ENCODE measurements around the gene SLAMF6. TPM values are rescaled to one million over a fixed set of nuclear protein-coding genes. Genes with fewer than 3 reads are reported as not detected.
A peak's percentile ranks its signal among the peaks of the same experiment; 100 is the strongest.

The SLAMF6 gene
- total and polyA plus RNA-seq, 10 of the 15 experiments (the other 5 are each of a cell fraction or from before 2014, with no cell fraction given) = 20.5 to 89.6 (median 36.5) TPM

- FAIRE-seq (no peak), DNase-seq (ENCODE audit: low read depth, low spot score) (no peak), ATAC-seq (peak; percentile 42)
- H3K4me1 ChIP-seq (ENCODE audit: control insufficient read depth, insufficient read depth, low read length) = no peaks in the 10 kb centered on the region
- H3K27me3 ChIP-seq (replicated peaks in 1 of 2; ENCODE audit: control insufficient read depth in 2 of 2, insufficient read depth in 2 of 2, low read length in 1 of 2) = no peaks in the 10 kb centered on the region
- no peaks in the 10 kb centered on the region for H4K20me1 ChIP-seq (ENCODE audit: control insufficient read depth, insufficient read depth)
- H3K4me2 ChIP-seq (ENCODE audit: control insufficient read depth, insufficient read depth) = peak overlapping the region; percentile 67
- H3K36me3 ChIP-seq (ENCODE audit: control insufficient read depth in 2 of 2, insufficient read depth in 2 of 2, low read length in 1 of 2) = peaks cover 0 to 5% of the 10 kb centered on the region in 2 experiments; a peak in 1 of 4 replicates
- peaks cover 61% of the 10 kb centered on the region for H3K79me2 ChIP-seq (ENCODE audit: control insufficient read depth, insufficient read depth, low read length)
- ChIA-PET RAD21 (ENCODE audit: unreplicated experiment) (interaction anchor here (0.6 to 4.5 kb wide), 12 partner anchors 11 to 105 kb away, joined by 3 to 76 read pairs (median 9); no protein-coding TSS in a partner anchor), POLR2A (interaction anchor here (0.5 to 3.8 kb wide), 13 partner anchors 9 to 92 kb away, joined by 3 to 34 read pairs (median 6); no protein-coding TSS in a partner anchor), SMC1A (ENCODE audit: uncharacterized antibody, unreplicated experiment) (interaction anchor here (0.6 to 10.2 kb wide), 16 partner anchors 11 to 261 kb away, joined by 3 to 178 read pairs (median 8); no protein-coding TSS in a partner anchor), CTCF (interaction anchor here (0.8 to 3.6 kb wide), 13 partner anchors 11 to 436 kb away, joined by 3 to 25 read pairs (median 4); no protein-coding TSS in a partner anchor)
- WGBS (ENCODE audit: insufficient coverage, insufficient replicate concordance, low lambda C conversion rate, missing lambda C conversion rate) = 0% methylated on average over 3 of the region's 3 CpGs
- no peaks in the 10 kb centered on the region; the same call in none of the 3 replicates for H3K9me3 ChIP-seq (replicated peaks; ENCODE audit: control insufficient read depth, insufficient read depth, low read length)
- peak overlapping the region; percentile 77 for H3K4me3 ChIP-seq
- peak overlapping the region; percentile 85 for H3K27ac ChIP-seq (ENCODE audit: control insufficient read depth, insufficient read depth)
- in situ Hi-C loops (cut with MboI) = no loop called here
- no peak overlapping the region; the same call in 1 of the 2 replicates for H2AFZ ChIP-seq (ENCODE audit: control insufficient read depth, low read depth, low read length)
- intact Hi-C loops (cut with micrococcal nuclease; ENCODE audit: unreplicated experiment) = loop anchor here (5.0 kb wide), 1 partner anchor 70 kb away; no protein-coding TSS in a partner anchor
- peak overlapping the region; percentile 82 for H3K9ac ChIP-seq (ENCODE audit: control insufficient read depth, insufficient read depth, low read length)
- no TSS peak for BruUV-seq (replicated peaks)
- TF ChIP-seq NR2F1 (conservative IDR thresholded peaks at IDR 0.05) = no peak
- 0 out of 2 replicates have a peak, but pooled peaks have one; percentile 9 for TF ChIP-seq ASH2L (IDR thresholded peaks at IDR 0.05; ENCODE audit: borderline replicate concordance, low read depth)
- TF ChIP-seq RBBP5 (conservative IDR thresholded peaks at IDR 0.05) = no peak
- 0 out of 4 replicates have a peak, but pooled peaks of 1 of the 2 experiments have one; percentile 4 for TF ChIP-seq CEBPB (IDR thresholded peaks at IDR 0.05; ENCODE audit: borderline replicate concordance in 1 of 2, low read depth in 2 of 2, low read length in 2 of 2)
- TF ChIP-seq PML (IDR thresholded peaks at IDR 0.05; ENCODE audit: low read length) = 0 out of 2 replicates have a peak, but pooled peaks have one; percentile 16
Observed at GRCh38 chr1:160522136-160522535, 919 bp downstream of the SLAMF6 start.

DNA sequence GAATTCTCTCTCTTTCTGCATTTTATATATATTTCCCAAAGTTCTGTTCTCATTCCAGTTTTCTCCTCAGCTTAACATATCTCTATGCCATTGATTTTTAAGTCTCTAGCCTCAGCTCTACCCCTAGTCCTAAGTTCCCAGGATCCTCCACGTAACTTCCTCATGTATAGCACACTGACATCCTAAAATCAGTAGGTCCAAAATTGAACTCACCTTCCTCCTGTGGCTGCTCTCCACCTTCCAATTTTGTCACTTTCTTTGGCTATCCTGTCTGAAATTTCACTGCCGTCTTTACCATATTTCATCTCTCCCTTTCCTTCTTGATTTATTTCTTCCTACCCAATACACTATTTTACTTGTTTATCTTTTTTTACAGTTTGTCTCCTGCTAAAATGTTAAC lies 1.5 kb downstream of the SLAMF6 start:
- DNase-seq (ENCODE audit: low read depth, low spot score) = no peak
- no peak for FAIRE-seq
- intact Hi-C loops (cut with micrococcal nuclease; ENCODE audit: unreplicated experiment) = loop anchor here (2.0 to 5.0 kb wide), 3 partner anchors 27 to 93 kb away; no protein-coding TSS in a partner anchor
- TSS peak; percentile 64 for BruUV-seq (replicated peaks)
- WGBS (ENCODE audit: insufficient coverage, insufficient replicate concordance, low lambda C conversion rate, missing lambda C conversion rate) = 17% methylated on average over 2 of the region's 2 CpGs
- H3K4me1 ChIP-seq (ENCODE audit: control insufficient read depth, insufficient read depth, low read length) = no peaks in the 10 kb centered on the region
- in situ Hi-C loops (cut with MboI) = no loop called here
- ChIA-PET SMC1A (ENCODE audit: uncharacterized antibody, unreplicated experiment) (interaction anchor here (0.6 to 10.2 kb wide), 12 partner anchors 17 to 90 kb away, joined by 3 to 178 read pairs (median 9); no protein-coding TSS in a partner anchor), RAD21 (ENCODE audit: unreplicated experiment) (interaction anchor here (1.1 to 4.5 kb wide), 11 partner anchors 11 to 91 kb away, joined by 3 to 76 read pairs (median 11); no protein-coding TSS in a partner anchor), POLR2A (interaction anchor here (1.2 to 3.8 kb wide), 7 partner anchors 8 to 92 kb away, joined by 5 to 34 read pairs (median 9); no protein-coding TSS in a partner anchor), CTCF (interaction anchor here (1.0 to 3.6 kb wide), 9 partner anchors 14 to 437 kb away, joined by 3 to 25 read pairs (median 4); no protein-coding TSS in a partner anchor)
- ATAC-seq = peak; percentile 26
- no peaks in the 10 kb centered on the region for H4K20me1 ChIP-seq (ENCODE audit: control insufficient read depth, insufficient read depth)
- H3K27me3 ChIP-seq (replicated peaks in 1 of 2; ENCODE audit: control insufficient read depth in 2 of 2, insufficient read depth in 2 of 2, low read length in 1 of 2) = no peaks in the 10 kb centered on the region
- H3K4me3 ChIP-seq = peak overlapping the region; percentile 77
- peaks cover 0 to 5% of the 10 kb centered on the region in 2 experiments; a peak in 1 of 4 replicates for H3K36me3 ChIP-seq (ENCODE audit: control insufficient read depth in 2 of 2, insufficient read depth in 2 of 2, low read length in 1 of 2)
- no peak overlapping the region; the same call in 1 of the 2 replicates for H2AFZ ChIP-seq (ENCODE audit: control insufficient read depth, low read depth, low read length)
- peak overlapping the region; percentile 82 for H3K9ac ChIP-seq (ENCODE audit: control insufficient read depth, insufficient read depth, low read length)
- no peaks in the 10 kb centered on the region; the same call in none of the 3 replicates for H3K9me3 ChIP-seq (replicated peaks; ENCODE audit: control insufficient read depth, insufficient read depth, low read length)
- H3K4me2 ChIP-seq (ENCODE audit: control insufficient read depth, insufficient read depth) = peak overlapping the region; percentile 67
- peaks cover 67% of the 10 kb centered on the region for H3K79me2 ChIP-seq (ENCODE audit: control insufficient read depth, insufficient read depth, low read length)
- H3K27ac ChIP-seq (ENCODE audit: control insufficient read depth, insufficient read depth) = peak overlapping the region; percentile 85
- no peak for TF ChIP-seq RCOR1 (conservative IDR thresholded peaks at IDR 0.05; ENCODE audit: low read depth, low read length)
- TF ChIP-seq, protein P1, sequence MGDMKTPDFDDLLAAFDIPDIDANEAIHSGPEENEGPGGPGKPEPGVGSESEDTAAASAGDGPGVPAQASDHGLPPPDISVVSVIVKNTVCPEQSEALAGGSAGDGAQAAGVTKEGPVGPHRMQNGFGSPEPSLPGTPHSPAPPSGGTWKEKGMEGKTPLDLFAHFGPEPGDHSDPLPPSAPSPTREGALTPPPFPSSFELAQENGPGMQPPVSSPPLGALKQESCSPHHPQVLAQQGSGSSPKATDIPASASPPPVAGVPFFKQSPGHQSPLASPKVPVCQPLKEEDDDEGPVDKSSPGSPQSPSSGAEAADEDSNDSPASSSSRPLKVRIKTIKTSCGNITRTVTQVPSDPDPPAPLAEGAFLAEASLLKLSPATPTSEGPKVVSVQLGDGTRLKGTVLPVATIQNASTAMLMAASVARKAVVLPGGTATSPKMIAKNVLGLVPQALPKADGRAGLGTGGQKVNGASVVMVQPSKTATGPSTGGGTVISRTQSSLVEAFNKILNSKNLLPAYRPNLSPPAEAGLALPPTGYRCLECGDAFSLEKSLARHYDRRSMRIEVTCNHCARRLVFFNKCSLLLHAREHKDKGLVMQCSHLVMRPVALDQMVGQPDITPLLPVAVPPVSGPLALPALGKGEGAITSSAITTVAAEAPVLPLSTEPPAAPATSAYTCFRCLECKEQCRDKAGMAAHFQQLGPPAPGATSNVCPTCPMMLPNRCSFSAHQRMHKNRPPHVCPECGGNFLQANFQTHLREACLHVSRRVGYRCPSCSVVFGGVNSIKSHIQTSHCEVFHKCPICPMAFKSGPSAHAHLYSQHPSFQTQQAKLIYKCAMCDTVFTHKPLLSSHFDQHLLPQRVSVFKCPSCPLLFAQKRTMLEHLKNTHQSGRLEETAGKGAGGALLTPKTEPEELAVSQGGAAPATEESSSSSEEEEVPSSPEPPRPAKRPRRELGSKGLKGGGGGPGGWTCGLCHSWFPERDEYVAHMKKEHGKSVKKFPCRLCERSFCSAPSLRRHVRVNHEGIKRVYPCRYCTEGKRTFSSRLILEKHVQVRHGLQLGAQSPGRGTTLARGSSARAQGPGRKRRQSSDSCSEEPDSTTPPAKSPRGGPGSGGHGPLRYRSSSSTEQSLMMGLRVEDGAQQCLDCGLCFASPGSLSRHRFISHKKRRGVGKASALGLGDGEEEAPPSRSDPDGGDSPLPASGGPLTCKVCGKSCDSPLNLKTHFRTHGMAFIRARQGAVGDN (IDR thresholded peaks at IDR 0.05) = peak; percentile 69; the same call in 1 of the 2 replicates
- 0 out of 2 replicates have a peak, but pooled peaks have one; percentile 14 for TF ChIP-seq ATF2 (IDR thresholded peaks at IDR 0.05; ENCODE audit: low read length)
- TF ChIP-seq EZH2 (IDR thresholded peaks at IDR 0.05; ENCODE audit: borderline replicate concordance, control insufficient read depth, low read depth, low read length) = no peak
